AG09319 (cell line): ENCODE results near the gene ETV3.

Experiments used
- DNase-seq: peaks from one replicate; pipeline ENCODE4 v3.0.0-alpha.2; 2010; ENCODE audit warnings: low read depth; ENCODE audit errors: extremely low read depth
- CTCF ChIP-seq: IDR thresholded peaks from 2 replicates; pipeline ENCODE4 v1.5.1; 2011; ENCODE audit warnings: low read depth, mild to moderate bottlenecking, inconsistent platforms, low read length, moderate library complexity

ETV3 gene

DNA sequence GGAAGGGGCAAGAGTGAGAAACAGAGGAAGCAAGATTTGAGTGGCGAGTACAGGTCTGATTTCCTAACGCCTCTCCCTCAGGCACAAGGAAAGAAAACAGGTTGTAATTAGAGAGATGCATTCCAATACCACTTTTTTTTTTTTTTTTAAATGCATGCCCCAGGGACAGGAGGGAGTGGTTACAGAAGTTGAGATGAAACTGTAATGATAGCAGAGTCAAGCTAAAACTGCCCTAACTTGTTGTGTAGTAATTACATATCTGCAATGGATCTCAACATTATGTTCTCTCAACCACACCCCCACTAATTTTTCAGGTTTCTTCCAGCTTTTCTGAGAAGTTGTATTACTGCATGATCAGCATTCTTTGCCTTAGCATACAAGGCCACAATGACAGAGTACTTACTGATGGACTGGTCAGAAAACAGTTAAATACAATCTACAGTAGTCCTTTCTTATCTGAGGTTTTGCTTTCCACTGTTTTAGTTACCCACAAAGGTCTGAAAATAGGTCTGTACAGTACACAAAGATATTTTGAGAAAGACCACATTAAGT, 5.5 kb downstream of the ETV3 start:
- no peak for DNase-seq
- no peak for TF ChIP-seq CTCF

- no peak for TF ChIP-seq CTCF
- no peak for DNase-seq
These were observed 6.1 kb downstream of the ETV3 start for GRCh38 chr1:157132111-157132510.

DNA sequence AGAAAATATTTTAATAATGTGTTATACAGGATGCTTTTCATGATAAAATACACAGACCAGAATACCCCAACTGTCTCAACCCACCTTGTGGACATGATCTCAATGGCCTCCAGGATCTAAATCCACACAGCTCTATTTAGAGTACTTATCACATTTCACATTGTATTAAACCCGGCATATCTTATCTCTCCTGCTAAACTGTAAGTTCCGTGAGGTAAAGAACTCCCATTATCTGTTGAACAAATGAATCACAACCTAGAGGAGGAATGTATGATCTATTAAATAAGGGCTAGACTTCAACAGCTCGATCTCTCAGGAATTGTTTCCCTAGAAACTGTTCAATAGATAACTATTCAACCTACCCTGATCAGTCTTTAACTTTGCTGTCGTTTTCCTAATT, 6.9 kb downstream of the ETV3 start:
- no peak for DNase-seq

GRCh38 chr1:157124855-157125254, 13.3 kb downstream of the ETV3 start:
- DNase-seq = no peak
- no peak for TF ChIP-seq CTCF

More for the DNA sequence above, 6.9 kb downstream of the ETV3 start:
- no peak for TF ChIP-seq CTCF

- TF ChIP-seq CTCF = no peak
These were observed 18.7 kb downstream of the ETV3 start for GRCh38 chr1:157119448-157119847.

GRCh38 chr1:157119008-157119407, 19.2 kb downstream of the ETV3 start:
- no peak for DNase-seq
- TF ChIP-seq CTCF = no peak

More at GRCh38 chr1:157119448-157119847, 18.7 kb downstream of the ETV3 start:
- no peak for DNase-seq

DNA sequence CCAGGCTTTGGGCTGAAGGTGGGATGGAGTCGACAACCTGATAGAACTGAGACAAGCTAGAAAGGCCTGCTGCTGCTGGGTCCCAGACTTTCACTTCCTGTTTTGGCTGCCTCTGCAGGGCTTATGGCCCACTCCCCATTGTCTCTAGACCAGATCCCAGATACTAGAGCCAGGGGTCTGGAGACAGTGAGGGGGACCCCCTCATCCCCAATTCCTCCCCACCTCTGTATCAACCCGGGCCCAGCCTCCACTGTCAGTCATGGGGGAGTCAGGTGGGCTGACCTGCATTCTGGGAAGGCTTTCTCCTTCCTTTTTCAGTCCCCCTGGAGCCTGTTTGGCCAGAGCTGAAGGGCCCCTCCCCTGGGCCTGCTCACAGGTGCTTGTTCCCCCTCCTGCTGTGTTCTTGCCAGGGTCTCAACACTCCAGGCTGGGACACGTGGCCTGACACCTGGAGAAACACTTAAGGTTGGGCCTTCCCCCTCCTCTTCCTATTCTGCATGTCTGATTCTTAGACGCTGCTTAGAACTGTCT, 20.6 kb downstream of the ETV3 start:
- DNase-seq = no peak
- TF ChIP-seq CTCF = no peak
